SK-N-DZ (cell line): ENCODE data around the gene DYSF.

Experiments
- DNase-seq: peaks from one replicate; pipeline ENCODE4 v3.0.0-alpha.2; 2015; ENCODE audit warnings: low spot score

The DYSF gene

DNA sequence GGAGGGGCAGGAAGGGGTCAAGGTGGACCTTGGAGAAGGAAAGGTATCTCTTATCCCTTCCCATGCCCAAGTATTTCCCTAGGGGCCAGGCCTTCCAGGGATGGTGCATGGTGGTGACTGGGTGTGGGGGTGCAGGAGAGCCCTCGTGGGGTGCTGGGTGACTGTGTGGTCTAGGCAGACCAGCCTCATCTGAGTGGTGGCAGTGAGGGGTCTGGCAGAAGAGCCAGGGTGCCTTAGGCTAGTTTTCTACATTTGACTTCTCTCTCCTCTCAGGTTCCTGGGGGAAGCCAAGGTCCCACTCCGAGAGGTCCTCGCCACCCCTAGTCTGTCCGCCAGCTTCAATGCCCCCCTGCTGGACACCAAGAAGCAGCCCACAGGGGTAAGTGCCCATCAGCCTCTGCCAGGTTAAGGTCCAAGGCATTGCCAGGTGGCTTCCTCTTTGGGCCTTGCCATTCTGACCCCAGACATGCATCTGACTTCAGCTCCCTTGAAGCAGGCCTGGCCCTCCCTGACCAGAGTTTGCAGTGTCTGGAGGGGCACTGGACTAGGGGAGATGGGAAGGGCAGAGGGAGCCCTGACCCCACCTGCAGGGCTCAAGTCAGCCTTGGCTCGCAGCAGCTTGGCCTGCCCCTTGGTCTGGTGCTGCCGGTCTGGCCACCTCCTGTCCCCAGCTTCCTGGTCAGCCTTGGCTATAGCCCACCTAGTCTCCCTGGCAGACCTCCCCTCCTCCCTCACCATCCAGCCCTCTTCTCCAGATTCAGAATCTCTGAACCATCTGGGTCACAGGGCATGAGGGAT lies 49.8 kb downstream of the DYSF start:
- DNase-seq = no peak

DNA sequence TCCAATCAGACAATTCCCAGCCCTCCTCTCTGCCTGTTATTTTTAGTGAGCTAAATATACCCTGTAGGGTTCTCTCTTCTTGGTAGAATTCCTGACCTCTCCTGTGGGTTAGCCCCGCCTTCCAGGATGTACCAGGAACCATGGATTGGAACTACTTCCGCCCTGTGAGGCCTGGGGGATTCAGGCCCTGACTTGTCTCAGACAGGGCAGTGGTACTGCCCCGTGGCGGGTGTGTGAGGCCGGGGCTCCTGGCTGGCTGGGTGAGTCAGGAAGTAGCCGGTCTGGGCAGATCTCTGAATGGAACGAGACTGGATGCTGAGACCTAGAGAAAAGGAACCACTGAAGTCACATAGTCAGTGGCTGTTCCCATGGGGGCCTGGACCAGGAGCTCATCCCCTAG lies 50.5 kb downstream of the DYSF start:
- DNase-seq = no peak

DNA sequence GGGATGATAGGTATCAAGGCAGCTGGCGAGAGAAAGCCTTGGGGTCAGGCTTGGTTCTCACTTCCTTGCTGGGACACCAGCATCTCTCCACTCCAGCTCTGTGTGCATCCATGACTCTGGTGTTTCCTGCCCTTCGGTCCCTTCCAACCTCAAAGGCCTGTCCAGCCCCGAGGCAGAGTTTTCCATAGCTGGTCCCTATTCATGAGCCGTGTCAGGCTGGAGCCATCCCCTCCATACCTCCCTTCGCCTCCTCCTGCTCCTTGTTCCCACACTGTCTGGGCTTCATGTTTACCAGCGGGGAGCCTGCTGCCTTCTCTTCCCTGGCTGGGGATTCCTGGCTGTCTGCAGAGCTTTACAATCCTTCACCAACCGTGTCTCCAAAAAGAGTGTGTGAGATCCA lies 51.2 kb downstream of the DYSF start:
- no peak for DNase-seq

DNA sequence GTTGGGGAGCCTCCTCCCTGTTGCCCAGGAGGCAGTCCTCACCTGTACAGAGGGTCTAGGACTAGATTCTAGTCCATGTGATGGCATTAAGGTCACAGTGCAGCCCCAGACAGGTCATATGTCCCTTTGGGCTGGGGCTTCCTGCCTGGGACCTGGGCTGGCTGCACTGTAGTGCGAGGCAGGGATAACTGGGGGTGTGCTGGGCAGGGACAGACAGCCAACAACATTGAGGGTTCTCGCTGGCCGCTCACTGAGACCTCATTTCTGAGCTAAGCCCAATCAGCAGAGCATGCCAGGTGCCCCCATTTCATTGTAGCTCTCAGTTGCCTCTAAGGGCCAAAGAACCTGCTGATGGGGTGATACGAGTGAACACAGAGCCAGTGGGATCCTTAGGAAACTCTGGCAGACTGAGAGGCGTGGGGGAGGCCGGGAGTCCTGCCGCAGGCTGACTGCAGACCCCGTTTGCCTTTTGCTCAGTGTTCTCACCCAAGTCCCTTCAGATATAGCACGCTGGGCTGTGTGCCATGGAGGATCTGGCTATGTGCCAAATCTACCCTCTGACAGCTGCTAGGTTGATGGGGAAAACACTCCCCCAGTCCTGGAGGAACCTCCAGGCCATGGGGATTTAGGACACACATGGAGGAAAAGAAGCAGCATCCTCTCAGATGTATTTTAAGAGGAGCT lies 51.9 kb downstream of the DYSF start:
- DNase-seq = no peak

DNA sequence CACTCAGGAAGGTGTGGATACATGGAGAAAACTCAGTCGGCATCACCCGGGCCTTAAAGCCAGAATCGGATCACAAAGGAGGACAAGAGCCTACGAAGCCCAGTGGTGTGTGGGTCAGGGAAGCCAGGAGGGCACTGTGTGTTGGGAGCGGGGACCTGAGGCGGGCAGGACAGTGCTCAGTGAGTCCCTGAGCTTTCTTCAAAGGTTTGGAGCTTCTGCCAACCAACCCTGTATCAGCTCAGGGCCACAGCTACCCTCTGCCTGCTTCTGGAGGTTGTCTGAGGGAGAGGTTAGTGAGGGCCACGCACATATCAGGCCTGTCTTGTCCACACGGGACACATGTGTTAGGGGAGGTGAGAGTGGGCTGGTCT lies 52.4 kb downstream of the DYSF start:
- DNase-seq = no peak

DNA sequence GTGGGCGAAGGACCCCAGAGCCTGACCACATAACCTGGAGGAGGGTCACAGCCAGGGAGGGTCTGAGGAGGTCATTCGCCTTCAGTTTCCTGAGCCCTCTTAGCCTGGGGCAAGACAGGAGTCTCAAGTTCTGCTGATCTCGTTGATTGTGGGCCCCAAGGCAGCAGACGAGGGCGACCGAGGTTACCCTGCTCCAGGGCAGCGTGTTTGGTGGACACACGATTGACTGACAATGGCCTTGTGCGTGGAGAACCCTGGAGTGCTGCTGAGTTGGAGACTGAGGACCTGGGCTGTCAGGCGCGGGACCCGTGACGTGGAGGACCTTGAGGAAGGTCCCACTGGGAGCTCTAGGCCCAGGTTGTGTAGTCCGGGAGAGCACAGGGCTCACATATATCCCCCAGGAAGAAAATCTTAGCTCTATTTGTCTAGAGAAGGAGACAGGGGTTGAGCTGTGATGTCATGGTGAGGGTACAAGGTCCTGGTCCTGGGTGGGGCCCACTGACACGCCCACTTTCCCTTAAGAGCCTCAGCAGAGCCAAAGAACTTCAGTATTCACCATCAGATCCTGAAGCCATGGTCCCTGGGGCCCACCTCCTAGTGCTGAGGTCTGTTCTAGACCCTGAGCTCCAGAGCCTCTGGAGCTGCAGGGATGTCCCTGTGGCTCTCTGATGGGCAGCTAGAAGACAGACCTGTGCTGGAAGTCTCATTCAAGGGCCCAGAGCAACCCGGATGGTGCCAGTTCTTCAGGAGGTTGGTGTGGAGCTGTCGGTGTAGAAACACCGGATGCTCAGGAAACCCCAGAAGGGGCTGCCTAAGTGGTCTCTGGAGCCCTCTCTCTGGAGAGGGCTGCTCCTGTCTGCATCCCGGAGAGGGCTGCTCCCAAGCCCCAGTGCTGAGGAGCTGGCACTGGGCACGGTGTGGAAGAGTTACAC lies 53.1 kb downstream of the DYSF start:
- DNase-seq = no peak

DNA sequence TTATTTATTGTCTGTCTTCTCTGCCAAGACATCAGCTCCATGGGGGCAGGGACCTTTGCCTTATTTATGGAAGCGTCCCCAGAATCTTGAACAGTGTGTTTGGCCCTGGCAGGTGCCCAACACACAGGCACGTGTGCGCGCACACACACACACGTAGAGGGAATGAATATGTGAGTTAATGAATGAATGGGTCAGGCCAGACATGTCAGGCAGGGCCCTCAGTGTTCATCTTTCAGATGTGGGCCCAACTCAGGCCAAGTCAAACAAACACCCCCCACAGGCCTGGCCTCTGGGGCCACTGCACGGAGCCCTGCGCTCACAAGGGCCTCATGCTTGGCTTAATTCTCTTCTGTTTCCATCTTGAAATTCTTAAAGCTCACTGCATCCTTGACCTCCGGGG lies 54.1 kb downstream of the DYSF start:
- no peak for DNase-seq

DNA sequence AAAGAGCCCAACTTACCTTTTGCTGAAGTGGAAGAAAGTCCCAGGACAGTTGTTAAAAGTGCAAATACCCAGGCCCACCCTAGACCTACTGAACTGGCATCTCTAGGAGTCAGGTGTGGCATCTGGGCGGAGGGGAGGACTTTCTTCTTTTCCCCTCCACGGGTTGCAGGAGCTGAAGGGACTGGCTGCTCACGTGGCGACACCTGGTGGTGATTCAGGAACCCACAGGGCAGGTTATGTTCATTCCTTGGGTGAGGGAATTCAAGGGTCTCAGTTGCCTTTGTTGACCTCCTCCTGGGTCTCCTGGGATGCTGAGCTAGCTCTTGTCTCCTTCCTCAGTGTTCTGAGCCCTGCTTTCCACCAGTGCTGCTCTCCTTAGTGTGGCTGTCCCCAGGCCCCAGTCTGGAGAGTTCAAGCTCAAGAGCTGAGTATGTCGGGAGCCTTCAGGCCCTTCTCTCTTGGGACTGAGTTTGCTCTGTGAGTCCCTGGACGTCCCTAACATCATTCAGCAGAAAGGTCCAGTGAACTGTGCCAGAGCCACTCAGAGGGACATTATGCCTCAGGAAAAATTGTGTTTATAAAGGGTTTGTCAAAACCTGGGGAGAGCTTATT lies 56.9 kb downstream of the DYSF start:
- DNase-seq = peak; percentile 68

DNA sequence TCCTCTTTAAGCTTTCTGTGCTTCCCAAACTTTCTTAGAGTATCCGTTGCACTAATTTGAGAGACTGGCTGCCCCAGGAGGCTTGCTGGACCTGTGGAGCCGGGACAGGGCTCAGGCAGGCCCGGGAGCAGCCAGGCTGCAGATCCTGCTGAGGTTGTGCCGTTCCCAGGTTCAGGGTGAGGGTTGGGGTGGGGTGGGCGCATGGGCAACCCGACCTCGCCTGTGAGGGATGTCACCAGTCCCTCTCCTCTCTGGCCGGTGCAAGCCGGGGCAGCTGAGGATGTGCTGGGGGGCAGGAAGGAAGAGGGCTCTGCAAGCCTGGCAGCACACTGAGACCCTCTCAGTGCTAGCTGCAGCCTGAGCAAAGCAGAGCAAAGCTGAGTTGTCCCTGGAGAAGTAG lies 57.6 kb downstream of the DYSF start:
- no peak for DNase-seq

DNA sequence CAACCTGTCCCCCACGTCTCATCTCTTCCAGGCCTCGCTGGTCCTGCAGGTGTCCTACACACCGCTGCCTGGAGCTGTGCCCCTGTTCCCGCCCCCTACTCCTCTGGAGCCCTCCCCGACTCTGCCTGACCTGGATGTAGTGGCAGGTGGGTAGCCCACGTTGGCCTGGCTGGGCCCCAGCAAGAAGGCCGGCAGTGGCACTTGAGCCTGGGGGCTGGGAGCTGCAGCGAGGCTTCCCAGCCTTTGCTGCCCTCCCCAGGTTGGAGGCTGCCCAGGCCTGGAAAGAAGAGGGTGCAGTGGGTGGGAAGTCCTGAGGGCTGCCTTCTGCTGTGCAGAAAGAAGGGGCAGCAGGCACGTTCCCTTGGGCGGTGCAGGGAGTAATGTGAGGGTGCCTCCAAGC lies 58.4 kb downstream of the DYSF start:
- no peak for DNase-seq

DNA sequence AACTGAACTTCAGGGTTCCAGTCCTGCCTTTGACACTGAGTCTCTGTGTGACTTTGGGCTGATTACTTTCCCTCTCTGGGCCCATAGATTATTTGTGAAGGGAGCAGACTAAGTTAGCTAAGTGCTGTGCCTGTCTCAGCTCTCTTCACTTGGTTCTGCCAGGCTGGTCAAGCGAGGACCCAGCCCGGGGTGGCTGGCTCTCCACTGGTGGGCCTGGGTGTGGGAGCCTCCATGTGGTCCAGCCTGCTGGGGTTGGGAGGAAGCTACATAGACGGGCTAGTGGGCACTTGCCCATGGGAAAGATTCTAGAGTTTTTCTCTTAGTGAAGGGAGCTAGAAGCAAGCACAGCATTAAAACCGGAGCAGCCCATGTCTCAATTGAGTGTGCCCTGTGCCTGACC lies 59.0 kb downstream of the DYSF start:
- no peak for DNase-seq

DNA sequence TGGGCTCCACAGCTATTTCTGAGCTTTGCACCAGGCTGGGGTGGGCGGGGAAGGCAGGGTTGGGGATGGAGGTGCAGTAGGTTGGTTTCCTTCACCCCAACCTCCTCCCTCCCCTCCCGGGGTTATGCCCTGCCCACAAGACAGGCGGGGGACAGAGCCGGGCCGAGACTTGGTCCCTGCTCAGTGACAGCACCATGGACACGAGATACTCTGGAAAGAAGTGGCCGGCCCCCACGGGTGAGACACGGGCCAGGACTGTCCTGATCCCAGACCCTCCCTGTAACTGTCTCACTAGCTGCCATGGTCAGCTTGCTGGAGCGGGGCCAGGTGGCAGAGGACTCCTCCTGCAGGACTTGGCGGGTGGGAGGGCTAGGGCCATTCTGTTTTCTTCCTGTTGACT lies 59.7 kb downstream of the DYSF start:
- no peak for DNase-seq

DNA sequence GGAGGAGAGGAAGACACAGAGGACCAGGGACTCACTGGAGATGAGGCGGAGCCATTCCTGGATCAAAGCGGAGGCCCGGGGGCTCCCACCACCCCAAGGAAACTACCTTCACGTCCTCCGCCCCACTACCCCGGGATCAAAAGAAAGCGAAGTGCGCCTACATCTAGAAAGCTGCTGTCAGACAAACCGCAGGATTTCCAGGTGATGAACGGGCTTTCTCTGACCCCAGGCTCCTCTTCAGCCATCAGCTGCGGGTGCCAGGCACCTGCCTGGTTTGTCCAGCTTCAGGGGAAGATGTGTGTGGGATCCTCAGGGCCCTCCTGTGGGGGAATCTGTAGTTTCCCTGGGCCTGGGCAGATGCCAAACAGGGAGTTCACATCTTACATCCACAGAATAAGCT lies 60.4 kb downstream of the DYSF start:
- no peak for DNase-seq

DNA sequence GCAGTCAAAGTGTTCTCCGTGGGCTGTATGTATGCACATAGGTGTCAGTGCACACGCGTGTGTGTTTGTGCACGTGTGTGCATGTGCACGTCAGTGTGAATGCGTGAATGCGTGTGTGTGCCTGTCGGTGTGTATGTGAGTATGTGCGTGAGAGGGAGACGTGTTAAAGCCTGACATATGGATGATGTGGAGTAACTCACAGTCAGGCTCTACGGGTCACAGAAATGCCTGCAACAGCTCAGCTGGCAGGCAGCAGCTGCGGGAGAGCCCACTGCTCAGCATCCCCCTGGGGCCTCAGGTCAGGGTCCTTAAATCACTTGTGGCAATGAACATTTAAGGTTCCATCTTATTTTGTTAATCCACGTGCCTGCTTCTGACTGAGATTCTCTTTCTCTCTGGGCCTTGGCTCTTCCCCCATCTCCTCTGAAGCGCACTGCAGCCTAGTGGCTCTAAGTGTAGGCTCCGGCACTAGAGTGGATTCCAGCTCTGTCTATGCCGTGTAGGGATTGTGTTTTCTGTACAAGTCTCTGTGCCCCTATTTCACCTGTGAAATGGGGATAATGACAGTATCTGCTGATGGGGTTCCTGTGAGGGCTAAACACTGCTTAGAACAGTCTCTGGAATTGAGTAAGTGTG lies 63.0 kb downstream of the DYSF start:
- no peak for DNase-seq

DNA sequence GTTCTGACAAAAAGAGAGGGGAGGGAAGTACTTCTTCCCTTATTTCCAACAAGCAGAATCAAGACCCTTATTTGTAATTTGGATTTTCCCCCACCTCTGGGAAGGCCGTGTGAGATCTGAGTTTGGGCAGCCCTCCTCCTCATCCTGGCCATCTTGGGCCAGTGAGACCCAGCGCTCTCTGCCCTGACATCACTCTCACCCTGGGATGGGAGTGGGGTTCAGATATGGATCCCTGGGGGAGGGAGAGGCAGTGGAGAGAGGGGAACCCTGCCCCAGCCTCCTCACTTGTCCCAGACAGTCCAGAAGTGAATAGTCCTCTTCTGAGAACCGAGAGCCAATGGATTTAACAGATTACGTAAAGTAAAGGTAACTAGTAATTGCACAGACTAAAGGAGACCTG lies 64.5 kb downstream of the DYSF start:
- DNase-seq = no peak

DNA sequence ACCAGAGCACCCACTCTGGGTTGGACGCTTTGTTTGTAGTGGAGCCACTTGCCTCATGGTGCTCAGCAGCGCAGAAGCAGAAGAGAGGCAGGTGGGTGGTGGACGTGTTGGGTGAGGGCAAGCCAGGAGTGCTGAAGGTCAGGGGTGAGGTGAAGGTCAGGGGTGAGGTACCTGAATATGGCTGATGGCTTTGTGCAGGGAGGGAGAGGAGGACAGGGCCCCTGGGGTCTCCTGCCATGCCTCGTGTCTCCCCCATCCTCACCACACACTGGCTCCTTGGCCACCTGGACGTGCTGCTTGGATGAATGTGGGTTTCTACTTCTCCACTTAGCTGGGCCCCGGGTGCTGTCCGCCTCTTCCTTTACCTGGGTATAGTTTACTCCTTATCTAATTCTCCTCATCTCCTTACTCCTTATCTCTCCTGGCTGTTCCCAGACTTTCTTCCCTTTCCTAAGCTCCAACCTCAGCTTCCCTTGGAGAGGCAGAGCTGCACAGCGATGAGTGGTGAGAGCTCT lies 68.1 kb downstream of the DYSF start:
- DNase-seq = no peak

DNA sequence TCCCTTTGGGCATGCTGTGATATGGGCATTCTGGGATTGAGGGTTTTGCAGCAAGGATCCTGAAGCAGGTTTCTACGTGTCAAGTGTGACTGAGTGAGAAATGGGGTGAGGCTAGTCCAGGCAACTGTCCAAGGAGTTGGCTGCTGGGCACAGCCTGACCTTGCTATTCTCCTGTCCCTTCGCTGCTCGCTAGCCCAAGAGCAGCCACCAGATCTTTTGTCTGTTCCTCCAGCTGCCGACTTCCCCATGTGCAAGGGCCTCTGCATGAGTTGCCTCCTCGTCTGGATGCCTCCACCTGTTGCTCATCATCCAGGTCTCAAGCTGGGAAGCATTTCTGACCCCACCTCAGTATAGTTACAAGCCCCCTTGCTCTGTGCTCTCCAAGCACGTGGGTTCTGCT lies 71.1 kb downstream of the DYSF start:
- no peak for DNase-seq

DNA sequence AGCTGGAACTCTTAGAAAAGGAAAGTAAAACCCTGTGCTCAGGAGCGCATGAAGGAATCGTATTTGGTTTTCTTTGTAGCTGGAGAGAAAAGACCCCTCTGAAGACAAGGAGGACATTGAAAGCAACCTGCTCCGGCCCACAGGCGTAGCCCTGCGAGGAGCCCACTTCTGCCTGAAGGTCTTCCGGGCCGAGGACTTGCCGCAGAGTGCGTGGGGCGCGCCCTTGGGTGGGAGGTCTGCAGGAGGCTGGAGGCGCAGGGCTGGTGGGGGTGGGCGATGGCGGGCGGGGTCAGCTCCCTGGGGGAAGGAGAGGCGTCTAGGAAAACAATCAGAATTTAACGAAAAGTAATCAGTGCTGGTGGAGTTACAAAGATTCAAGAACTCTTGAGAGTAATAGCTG lies 72.8 kb downstream of the DYSF start:
- no peak for DNase-seq

DNA sequence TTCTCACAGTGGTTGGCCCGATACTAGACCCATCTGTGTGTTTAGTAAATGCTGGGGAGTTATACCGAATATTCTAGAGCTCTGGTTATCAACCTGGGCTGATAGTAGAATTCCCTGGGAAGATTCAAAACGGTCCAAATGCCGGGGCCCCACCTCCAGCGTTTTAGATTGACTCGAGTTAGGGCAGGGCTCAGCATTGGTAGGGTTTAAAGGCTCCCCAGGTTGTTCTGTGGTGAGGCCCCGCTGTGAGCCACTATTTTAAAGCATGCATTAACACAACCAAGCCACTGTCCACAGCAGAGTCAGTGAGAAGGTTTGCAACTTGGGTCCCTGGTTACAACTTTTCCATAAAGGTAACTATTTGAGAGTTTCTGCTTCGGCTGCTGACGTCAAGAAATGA lies 73.6 kb downstream of the DYSF start:
- DNase-seq = no peak

DNA sequence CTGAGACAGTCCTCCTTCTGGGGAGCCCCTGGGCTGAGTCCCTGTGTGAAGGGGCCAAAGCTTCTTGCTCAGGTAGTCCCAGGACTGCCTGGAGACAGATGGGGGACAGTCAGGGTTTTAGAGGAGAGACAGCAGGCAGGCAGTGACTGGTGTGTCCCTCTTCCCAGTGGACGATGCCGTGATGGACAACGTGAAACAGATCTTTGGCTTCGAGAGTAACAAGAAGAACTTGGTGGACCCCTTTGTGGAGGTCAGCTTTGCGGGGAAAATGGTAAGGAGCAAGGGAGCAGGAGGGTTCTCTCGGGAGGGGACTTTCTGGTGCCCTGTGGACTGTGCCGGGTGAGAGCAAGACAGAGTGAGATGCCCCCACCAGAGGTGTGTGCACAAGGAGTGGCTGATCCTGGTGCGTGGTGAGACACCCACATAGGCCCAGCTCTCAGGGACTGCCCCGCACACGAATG lies 74.8 kb downstream of the DYSF start:
- DNase-seq = no peak

DNA sequence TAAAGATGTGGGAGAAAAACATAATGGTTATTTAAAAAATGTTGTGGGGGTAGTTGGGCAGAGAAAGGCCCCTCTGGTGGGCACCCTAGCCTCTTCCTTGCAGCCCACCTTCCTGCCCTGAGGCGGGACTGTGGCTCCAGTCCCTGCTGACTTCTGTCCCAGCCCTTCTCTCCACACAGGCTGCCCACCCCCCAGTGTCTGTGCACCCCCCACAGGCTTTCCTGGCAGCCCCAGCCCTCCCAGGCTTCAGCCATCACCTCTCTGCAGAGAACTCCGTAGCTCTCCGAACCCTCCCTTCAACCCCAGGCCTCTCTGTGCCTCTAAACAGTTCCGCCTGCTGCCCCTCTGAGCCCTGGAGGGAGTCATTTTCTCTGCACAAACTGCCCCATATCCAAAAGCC lies 75.4 kb downstream of the DYSF start:
- DNase-seq = no peak
